ENCODE measurements around the gene ODF2. TPM values are rescaled to one million over a fixed set of nuclear protein-coding genes. Genes with fewer than 3 reads are reported as not detected.
"Not testable (repeated sequence)": the region's sequence is repeated elsewhere in the genome, so short reads cannot be mapped to it uniquely, and the experiment has no call there.

The ODF2 gene
- total RNA-seq = 16.0 and 18.6 TPM in 2 replicates
- 21.3 TPM for polyA plus RNA-seq (2012)

DNA sequence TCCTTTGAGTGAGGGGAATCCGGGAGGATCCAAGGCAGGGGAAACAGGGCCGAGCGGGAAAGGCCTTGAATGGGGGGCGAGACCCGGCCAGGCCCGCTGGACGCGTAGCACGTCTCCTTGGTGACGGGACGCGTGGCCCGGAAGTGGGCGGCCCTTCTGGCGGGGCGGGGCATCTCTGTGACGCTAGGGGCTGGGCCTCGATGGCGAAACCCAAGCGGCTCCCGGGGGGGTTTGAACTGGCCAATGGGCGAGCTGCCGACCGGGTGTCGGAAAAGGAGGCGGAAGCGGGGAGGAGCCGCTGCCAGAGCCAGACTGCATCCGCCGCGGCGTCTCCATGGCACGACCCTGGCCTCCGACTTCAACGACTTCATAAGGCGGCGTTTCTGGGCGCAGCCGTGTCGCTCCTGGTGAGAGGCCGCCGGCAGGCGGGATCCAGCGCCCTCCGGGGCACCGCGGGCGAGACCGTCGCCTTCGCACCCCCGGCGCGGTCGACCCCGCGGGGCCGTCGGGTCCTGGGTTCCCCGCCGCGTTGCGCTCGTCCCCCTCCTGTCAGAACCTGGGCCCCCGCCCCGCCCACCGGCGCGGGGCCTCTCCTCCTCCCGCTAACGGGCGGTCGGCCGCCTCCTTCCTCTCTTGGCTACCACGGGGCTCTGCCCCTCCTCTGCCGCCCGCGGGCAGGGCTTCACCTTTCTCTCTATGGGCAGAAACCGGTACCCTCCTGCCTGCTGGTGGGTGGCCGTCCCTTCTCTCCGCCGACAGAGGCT is at the start of gene ODF2:
TSS of gene ODF2 (plus strand) at position 158 of the 764 bp plus-strand sequence. CDS start at position 244, 86 bp downstream.
- DNase-seq (ENCODE audit: low read depth) = peak; percentile 96

DNA sequence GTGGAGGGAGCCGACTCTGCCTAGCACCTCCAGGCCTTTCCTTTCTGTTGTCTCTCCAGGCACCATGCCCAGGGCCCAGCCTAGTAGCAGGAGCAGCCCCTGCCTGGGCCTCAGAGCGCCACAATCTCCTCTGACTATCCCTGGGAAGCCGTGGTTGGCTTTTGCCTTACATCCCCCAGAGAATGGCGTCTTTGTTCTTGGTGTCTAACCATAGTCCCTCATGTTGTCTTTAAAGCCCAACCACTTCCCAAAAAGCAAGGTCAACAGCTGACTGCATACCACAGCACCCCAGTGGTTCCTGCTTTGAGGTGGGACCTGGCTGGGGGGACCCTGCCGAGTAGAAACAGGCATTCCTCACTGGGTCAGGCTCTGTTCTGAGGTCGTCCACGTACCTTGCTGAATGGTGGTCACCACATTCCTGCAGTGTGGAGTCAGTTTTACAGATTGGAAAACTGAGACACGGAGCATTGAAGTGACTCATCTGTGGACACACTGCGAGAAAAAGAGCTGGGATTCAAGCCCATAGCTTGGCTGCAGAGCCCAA is 48.9 kb upstream of the ODF2 start:
- peak; percentile 49 for DNase-seq (ENCODE audit: low read depth)

GRCh38 chr9:128408963-128409431 is 46.8 kb upstream of the ODF2 start:
- DNase-seq (ENCODE audit: low read depth) = no peak

DNA sequence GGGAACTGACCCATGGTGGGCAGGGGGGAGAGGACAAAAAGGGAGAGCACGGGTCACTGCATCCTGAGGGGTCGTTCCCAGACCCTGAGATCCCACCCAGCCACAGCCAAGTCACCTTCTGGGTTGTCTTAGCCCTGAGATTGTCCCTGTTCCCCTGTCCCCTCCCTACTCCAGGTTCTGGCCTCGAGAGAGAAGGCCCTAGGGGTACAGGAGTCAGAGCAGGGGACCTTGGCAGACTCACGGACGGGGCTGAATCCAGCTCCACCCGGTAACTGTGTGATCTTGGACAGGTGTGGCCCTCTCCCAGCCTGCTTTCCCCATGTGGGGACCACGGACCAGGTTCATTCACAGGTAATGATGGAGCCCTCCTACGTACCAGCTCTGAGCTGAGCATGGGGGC is 46.4 kb upstream of the ODF2 start:
- no peak for DNase-seq (ENCODE audit: low read depth)

GRCh38 chr9:128409978-128410377 is 45.8 kb upstream of the ODF2 start:
- peak; percentile 39 for DNase-seq (ENCODE audit: low read depth)

DNA sequence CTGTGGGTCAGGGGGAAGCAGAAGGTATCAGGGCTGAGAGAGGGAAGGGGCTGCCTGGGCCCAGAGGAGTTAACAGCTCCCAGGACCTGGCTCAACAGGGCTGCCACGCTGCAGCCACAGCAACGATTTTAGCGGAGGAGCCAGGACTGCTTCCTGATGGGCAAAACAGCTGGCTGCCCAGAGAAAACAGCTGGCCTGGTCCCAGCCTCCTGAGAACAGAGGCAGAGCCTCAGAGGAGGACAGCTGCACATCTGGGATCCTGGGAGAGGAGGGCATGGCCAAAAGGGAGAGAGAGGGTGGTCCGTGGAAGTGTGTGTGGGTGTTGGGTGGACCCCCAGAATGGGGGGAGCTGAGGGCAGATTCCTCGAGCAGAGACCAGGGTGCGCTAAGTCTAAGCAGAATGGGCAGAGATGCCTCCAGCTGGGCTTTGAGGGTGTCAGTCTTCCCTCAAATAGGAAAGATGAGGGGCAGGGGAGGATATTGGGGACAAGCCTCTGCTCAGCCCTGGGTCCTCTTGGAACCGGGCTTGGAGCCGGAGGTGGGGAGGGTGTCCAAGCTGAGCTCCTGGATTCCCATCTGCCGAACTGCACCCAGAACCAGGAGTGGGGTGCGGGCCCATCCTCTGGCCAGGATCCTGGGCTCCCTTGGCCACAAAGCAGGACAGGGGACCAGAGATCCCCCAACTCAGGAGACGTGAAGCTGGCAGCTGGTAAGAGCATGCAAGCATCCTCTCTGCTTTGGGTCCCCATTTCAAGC is 44.3 kb upstream of the ODF2 start:
- peak; percentile 37 for DNase-seq (ENCODE audit: low read depth)

DNA sequence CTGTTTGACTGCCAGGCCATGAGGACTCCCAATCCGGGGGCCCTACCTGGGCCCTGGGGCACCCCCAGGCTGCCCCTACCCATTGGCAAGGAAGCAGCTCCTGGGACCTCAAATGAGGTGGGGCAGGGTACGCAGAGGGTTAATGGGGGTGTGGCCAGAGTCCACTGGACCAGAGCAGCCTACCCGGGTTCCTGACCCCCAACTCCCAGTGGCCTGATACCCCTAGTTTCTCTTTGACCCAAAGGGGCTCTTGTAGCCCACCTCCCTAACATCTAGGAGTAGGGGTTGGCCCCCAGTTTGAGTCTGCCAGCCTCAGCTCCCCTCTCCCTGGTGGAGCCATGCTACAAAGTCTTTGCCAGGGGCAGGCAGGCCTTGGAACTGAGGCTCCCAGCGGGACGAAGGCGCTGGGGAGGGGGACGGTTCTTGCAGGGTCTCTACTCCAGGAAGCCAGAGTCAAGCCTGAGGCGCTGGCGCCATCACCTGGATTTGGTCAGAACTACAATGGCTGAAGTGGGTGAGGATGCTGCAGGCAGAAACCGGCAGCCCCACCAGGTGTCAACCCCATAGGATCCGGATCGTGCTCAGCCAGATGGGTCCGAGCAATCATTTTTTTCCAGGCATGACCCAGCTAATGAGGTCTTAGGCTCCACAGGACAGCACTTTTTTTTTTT is 43.6 kb upstream of the ODF2 start:
- DNase-seq (ENCODE audit: low read depth) = peak; percentile 48

DNA sequence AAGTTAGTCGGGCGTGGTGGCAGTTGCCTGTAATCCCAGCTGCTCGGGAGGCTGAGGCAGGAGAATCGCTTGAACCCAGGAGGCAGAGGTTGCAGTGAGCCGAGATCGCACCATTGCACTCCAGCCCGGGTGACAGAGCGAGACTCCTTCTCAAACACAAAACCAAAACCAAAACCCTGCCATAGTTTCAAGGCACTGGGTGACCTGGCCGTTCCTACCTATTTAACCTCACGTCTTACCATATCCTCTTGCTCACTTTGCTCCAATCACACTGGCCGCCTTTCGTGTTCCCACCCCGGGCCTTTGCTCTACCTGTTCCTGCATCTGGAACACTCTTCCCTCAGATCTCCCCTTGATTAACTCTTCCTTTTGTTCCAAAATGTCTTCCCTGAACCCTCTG is 42.1 kb upstream of the ODF2 start:
- DNase-seq (ENCODE audit: low read depth) = not testable (repeated sequence)

- DNase-seq (ENCODE audit: low read depth) = no peak
Observed at GRCh38 chr9:128414461-128414860, 41.3 kb upstream of the ODF2 start.

DNA sequence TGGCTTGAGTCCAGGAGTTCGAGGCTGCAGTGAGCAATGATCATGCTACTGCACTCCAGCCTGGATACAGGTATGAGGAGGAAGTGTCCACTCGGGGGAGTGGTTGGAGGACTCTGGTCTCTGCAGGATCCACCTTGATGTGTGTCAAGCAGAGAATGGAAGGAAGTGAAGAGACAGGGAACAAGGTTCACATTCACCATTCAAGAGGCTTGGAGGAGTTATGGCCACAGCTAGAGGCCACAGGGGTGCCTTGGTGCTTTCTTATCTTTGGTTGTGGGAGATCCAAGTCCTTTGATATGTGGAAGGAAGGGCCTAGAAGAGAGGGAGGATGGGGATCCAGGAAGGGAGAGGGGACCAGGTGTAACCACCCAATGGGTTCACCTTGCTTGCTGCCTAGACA is 40.5 kb upstream of the ODF2 start:
- DNase-seq (ENCODE audit: low read depth) = no peak

GRCh38 chr9:128416014-128416413 is 39.8 kb upstream of the ODF2 start:
- DNase-seq (ENCODE audit: low read depth) = no peak

DNA sequence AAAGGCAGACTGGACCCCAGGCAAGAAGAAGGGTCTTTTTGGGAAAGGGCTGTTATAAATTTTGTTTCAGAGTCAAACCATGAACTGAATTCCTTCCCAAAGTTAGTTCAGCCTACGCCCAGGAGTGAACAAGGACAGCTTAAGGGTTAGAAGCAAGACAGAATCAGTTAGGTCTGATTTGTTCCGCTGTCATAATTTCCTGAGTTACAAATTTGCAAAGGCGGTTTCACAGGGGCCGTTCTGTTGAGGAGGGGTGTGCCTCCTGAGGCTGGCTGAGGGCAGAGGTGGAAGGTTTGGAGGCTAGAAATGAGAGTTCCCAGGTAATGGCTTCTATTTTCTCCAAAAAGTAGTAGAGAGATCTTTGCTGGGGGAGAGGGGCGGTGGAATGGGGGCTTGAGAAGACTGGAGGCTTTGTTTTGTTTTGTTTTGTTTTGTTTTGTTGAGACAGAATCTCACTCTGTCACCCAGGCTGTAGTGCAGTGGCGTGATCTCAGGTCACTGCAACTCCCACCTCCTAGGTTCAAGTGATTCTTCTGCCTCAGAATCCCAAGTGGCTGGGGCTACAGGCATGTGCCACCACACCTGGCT is 39.3 kb upstream of the ODF2 start:
- DNase-seq (ENCODE audit: low read depth) = no peak

- DNase-seq (ENCODE audit: low read depth) = peak; percentile 37
Observed at GRCh38 chr9:128419061-128419925, 36.5 kb upstream of the ODF2 start.

DNA sequence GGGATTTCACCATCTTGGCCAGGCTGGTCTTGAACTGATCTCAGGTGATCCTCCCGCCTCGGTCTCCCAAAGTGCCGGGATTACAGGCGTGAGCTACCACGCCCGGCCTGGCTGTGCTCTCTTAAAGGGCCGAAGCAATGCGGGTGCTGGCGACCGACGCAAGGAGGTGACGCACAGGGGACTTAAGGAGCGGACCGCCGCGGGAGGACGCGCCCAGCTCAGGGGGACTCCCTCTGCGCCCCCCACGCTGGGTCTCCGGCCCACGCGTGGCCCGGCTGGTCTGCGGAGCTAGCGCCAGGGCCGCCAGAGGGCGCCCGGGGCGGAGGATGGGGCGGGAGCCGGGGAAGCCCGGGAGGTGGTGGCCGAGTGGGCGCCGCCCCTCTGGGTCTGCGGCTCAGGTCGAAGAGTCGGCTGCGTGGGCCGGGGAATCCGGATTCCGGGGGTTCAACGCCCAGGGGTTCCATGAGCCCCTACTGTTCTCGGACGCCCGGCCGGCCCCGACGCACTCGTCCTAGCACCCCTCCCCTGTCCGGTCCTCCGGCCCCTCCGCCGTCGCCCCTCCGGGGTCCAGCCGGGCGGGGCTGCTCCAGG is 35.7 kb upstream of the ODF2 start:
- DNase-seq (ENCODE audit: low read depth) = peak; percentile 76

- peak; percentile 60 for DNase-seq (ENCODE audit: low read depth)
Observed at GRCh38 chr9:128420651-128421481, 34.9 kb upstream of the ODF2 start, which contains the start of gene CERCAM. Gene CERCAM (plus strand): TSS chr9:128420857. CDS start chr9:128420878, 21 bp downstream.

GRCh38 chr9:128421482-128421996 is 34.3 kb upstream of the ODF2 start:
- peak; percentile 29 for DNase-seq (ENCODE audit: low read depth)

DNA sequence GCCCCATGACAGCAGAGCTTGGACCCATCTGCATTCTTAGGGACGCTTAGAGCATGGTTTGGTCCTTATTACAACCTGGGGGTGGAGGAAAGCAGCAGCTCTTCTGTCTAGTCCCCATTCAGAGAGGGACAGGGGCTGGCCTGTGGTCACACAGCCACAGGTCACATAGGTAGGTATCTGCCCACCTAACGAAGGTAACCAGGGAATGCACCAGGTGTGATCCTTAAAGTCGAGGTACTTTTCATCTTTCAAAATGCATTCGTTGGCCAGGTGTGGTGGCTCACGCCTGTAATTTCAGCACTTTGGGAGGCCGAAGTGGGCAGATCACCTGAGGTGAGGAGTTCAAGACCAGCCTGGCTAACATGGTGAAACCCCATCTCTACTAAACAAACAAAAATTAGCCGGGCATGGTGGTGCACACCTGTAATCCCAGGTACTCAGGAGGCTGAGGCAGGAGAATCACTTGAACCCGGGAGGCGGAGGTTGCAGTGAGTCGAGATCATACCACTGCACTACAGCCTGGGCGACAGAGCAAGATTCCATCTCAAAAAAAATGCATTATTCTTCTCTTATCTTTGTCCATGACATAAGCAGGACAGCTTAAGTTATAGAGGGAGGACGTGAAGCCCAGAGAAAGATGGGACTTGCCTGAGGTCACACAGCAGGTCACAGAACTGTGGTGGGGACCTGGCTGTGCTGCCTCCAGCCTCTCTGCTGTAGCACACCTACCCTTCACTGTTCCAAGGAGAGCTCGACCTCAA is 33.6 kb upstream of the ODF2 start:
- DNase-seq (ENCODE audit: low read depth) = not testable (repeated sequence)

DNA sequence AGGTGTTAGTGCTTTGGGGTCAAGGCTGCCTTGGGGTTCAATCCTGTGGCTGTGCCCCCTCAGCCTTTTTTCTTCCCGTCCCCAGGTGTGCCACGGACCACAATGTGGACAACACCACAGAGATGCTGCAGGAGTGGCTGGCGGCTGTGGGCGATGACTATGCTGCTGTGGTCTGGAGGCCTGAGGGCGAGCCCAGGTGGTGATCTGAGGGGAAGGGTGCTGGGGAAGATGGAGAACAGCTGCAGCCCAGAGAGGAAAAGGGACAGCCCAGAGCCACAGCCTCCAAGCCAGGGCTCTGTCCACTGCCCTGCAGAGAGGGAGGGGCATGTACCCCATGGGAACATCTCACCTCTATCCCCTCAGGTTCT is 33.0 kb upstream of the ODF2 start:
- peak; percentile 76 for DNase-seq (ENCODE audit: low read depth)
